ENCODE data around the gene COL25A1.
"Not testable (repeated sequence)": the region's sequence is repeated elsewhere in the genome, so short reads cannot be mapped to it uniquely, and the experiment has no call there.

The COL25A1 gene

GRCh38 chr4:109174224-109174953 is 128.1 kb downstream of the COL25A1 start:
- H3K4me3 ChIP-seq (ENCODE audit: low read depth, low read length): no peak overlapping the region

- no peak overlapping the region for H3K4me3 ChIP-seq (ENCODE audit: low read depth, low read length)
These were observed 130.2 kb downstream of the COL25A1 start for GRCh38 chr4:109172301-109172700.

- no peak overlapping the region for H3K4me3 ChIP-seq (ENCODE audit: low read depth, low read length)
These were observed 131.4 kb downstream of the COL25A1 start for GRCh38 chr4:109171070-109171469.

GRCh38 chr4:109169170-109169569 is 133.3 kb downstream of the COL25A1 start:
- H3K4me3 ChIP-seq (ENCODE audit: low read depth, low read length): no peak overlapping the region

GRCh38 chr4:109166586-109166985 is 135.9 kb downstream of the COL25A1 start:
- no peak overlapping the region for H3K4me3 ChIP-seq (ENCODE audit: low read depth, low read length)

GRCh38 chr4:109166126-109166525 is 136.3 kb downstream of the COL25A1 start:
- H3K4me3 ChIP-seq (ENCODE audit: low read depth, low read length): no peak overlapping the region

GRCh38 chr4:109164011-109164410 is 138.4 kb downstream of the COL25A1 start:
- no peak overlapping the region for H3K4me3 ChIP-seq (ENCODE audit: low read depth, low read length)

GRCh38 chr4:109163493-109163892 is 139.0 kb downstream of the COL25A1 start:
- no peak overlapping the region for H3K4me3 ChIP-seq (ENCODE audit: low read depth, low read length)

GRCh38 chr4:109162759-109163158 is 139.7 kb downstream of the COL25A1 start:
- no peak overlapping the region for H3K4me3 ChIP-seq (ENCODE audit: low read depth, low read length)

- H3K4me3 ChIP-seq (ENCODE audit: low read depth, low read length): no peak overlapping the region
These were observed 142.0 kb downstream of the COL25A1 start for GRCh38 chr4:109160494-109160893.

- H3K4me3 ChIP-seq (ENCODE audit: low read depth, low read length): no peak overlapping the region
These were observed 144.8 kb downstream of the COL25A1 start for GRCh38 chr4:109157696-109158095.

- no peak overlapping the region for H3K4me3 ChIP-seq (ENCODE audit: low read depth, low read length)
These were observed 145.3 kb downstream of the COL25A1 start for GRCh38 chr4:109157205-109157604.

- no peak overlapping the region for H3K4me3 ChIP-seq (ENCODE audit: low read depth, low read length)
These were observed 146.1 kb downstream of the COL25A1 start for GRCh38 chr4:109156356-109156755.

GRCh38 chr4:109155682-109156283 is 146.7 kb downstream of the COL25A1 start:
- no peak overlapping the region for H3K4me3 ChIP-seq (ENCODE audit: low read depth, low read length)

- H3K4me3 ChIP-seq (ENCODE audit: low read depth, low read length): no peak overlapping the region
These were observed 147.4 kb downstream of the COL25A1 start for GRCh38 chr4:109155084-109155483.

- no peak overlapping the region for H3K4me3 ChIP-seq (ENCODE audit: low read depth, low read length)
These were observed 148.0 kb downstream of the COL25A1 start for GRCh38 chr4:109154424-109154823.

GRCh38 chr4:109149836-109150235 is 152.6 kb downstream of the COL25A1 start:
- H3K4me3 ChIP-seq (ENCODE audit: low read depth, low read length): no peak overlapping the region

- no peak overlapping the region for H3K4me3 ChIP-seq (ENCODE audit: low read depth, low read length)
These were observed 153.8 kb downstream of the COL25A1 start for GRCh38 chr4:109148577-109149075.

- no peak overlapping the region for H3K4me3 ChIP-seq (ENCODE audit: low read depth, low read length)
These were observed 155.3 kb downstream of the COL25A1 start for GRCh38 chr4:109147135-109147534.

GRCh38 chr4:109146499-109146898 is 156.0 kb downstream of the COL25A1 start:
- H3K4me3 ChIP-seq (ENCODE audit: low read depth, low read length): no peak overlapping the region

GRCh38 chr4:109138125-109138524 is 164.3 kb downstream of the COL25A1 start:
- H3K4me3 ChIP-seq (ENCODE audit: low read depth, low read length): not testable (repeated sequence)

- H3K4me3 ChIP-seq (ENCODE audit: low read depth, low read length): no peak overlapping the region
These were observed 167.5 kb downstream of the COL25A1 start for GRCh38 chr4:109134921-109135320.
